Tibial nerve (tissue), 4 donors: ENCODE measurements around the gene ETFA. TPM values are rescaled to one million over a fixed set of nuclear protein-coding genes. Genes with fewer than 3 reads are reported as not detected.
"Not testable (repeated sequence)": the region's sequence is repeated elsewhere in the genome, so short reads cannot be mapped to it uniquely, and the experiment has no call there.

Experiments used
- DNase-seq, 2 donors: peaks; one replicate each; pipeline ENCODE4 v3.0.0-alpha.2; 2019; ENCODE audit warnings: low spot score in 2 of 2
- H3K27ac ChIP-seq, 4 donors: fragments of 200-600 bp; sonication (generic) in 3 of 4; one replicate each; pipeline ENCODE4 v1.5.1; 2017 to 2019; ENCODE audit warnings: mild to moderate bottlenecking in 1 of 4
- H3K27me3 ChIP-seq, 2 donors: fragments of 200-600 bp; sonication (generic) in 1 of 2; one replicate each; pipeline versions ENCODE4 v1.5.1 to v1.6.0; 2017 to 2019
- H3K36me3 ChIP-seq, 3 donors: fragments of 200-600 bp; sonication (generic); one replicate each; pipeline ENCODE4 v1.5.1; 2018 to 2019
- H3K4me1 ChIP-seq, 4 donors: fragments of 200-600 bp; sonication (generic) in 3 of 4; one replicate each; pipeline ENCODE4 v1.5.1; 2017 to 2019
- H3K4me3 ChIP-seq, 4 donors: fragments of 200-600 bp; sonication (generic) in 3 of 4; one replicate each; pipeline ENCODE4 v1.5.1; 2017 to 2019; ENCODE audit warnings: mild to moderate bottlenecking in 1 of 4, moderate library complexity in 1 of 4
- H3K9me3 ChIP-seq, 4 donors: fragments of 200-600 bp; sonication (generic) in 3 of 4; one replicate each; pipeline ENCODE4 v1.5.1; 2017 to 2019
- CTCF ChIP-seq, 5 experiments: fragments of 200-600 bp in 3 of 5; fragments of 450-650 bp in 2 of 5; sonication (generic) in 3 of 5; IDR thresholded peaks; one replicate each; pipeline ENCODE4 v1.5.1; 2016 to 2019; ENCODE audit warnings: antibody characterized with exemption in 5 of 5, mild to moderate bottlenecking in 3 of 5, moderate library complexity in 2 of 5
- EP300 ChIP-seq, 2 donors: sonication (generic); formaldehyde crosslinking; IDR thresholded peaks; one replicate each; pipeline ENCODE4 v1.6.1; 2017; ENCODE audit warnings: antibody characterized with exemption in 2 of 2, mild to moderate bottlenecking in 1 of 2
- POLR2A ChIP-seq, 2 donors: fragments of 450-650 bp; IDR thresholded peaks; one replicate each; pipeline ENCODE4 v1.6.1; 2017; ENCODE audit warnings: antibody characterized with exemption in 2 of 2, mild to moderate bottlenecking in 2 of 2, moderate library complexity in 2 of 2
- WGBS, 2 donors: methylation state at CpG; one replicate each; pipeline ENCODE4 v1.1.5; 2018; 5-methylcytosine and 5-hydroxymethylcytosine counted together
- total RNA-seq, 4 donors: library from RNA; depleted of rRNA; stranded (reverse); fragments of >200 nt; gene quantifications; one replicate each; pipeline ENCODE4 v1.1.0, GENCODE V29; 2016

The ETFA gene
- total RNA-seq, 4 donors from 2014 or later = 59.2 to 96.9 (median 75.5) TPM

GRCh38 chr15:76299786-76300185 is 11.5 kb downstream of the ETFA start:
- Histone ChIP-seq H3K36me3 (no peaks in the 10 kb centered on the region), H3K27me3 (no peaks in the 10 kb centered on the region), H3K4me3 (no peak overlapping the region), H3K4me1 (peaks cover 0 to 17% (median 0%) of the 10 kb centered on the region in 4 donors), H3K9me3 (no peaks in the 10 kb centered on the region), H3K27ac (no peak overlapping the region)
- WGBS, 2 donors = 85 to 89% methylated on average over 1 of the region's 1 CpG
- DNase-seq = no peak
- TF ChIP-seq CTCF (IDR thresholded peaks at IDR 0.05) = no peak
- no peak for TF ChIP-seq EP300 (IDR thresholded peaks at IDR 0.05)
- no peak for TF ChIP-seq POLR2A (IDR thresholded peaks at IDR 0.05)

GRCh38 chr15:76298986-76299385 is 12.3 kb downstream of the ETFA start:
- 79 to 82% methylated on average over 3 of the region's 3 CpGs for WGBS, 2 donors
- Histone ChIP-seq H3K4me3 (no peak overlapping the region), H3K4me1 (peaks cover 0 to 17% (median 0%) of the 10 kb centered on the region in 4 donors), H3K27ac (no peak overlapping the region), H3K27me3 (no peaks in the 10 kb centered on the region), H3K9me3 (no peaks in the 10 kb centered on the region), H3K36me3 (no peaks in the 10 kb centered on the region)
- no peak for DNase-seq
- no peak for TF ChIP-seq EP300 (IDR thresholded peaks at IDR 0.05)
- no peak for TF ChIP-seq POLR2A (IDR thresholded peaks at IDR 0.05)
- TF ChIP-seq CTCF (IDR thresholded peaks at IDR 0.05) = no peak

- H3K27ac ChIP-seq = not testable (repeated sequence)
- WGBS, 2 donors = 94 to 96% methylated on average over 4 of the region's 4 CpGs
Measured at GRCh38 chr15:76297951-76298350, 13.3 kb downstream of the ETFA start.

GRCh38 chr15:76296849-76297248 is 14.4 kb downstream of the ETFA start:
- TF ChIP-seq EP300 (IDR thresholded peaks at IDR 0.05) (no peak), CTCF (IDR thresholded peaks at IDR 0.05) (no peak), POLR2A (IDR thresholded peaks at IDR 0.05) (no peak)
- Histone ChIP-seq H3K9me3 (no peaks in the 10 kb centered on the region), H3K27me3 (no peaks in the 10 kb centered on the region), H3K4me3 (no peak overlapping the region), H3K27ac (no peak overlapping the region), H3K36me3 (no peaks in the 10 kb centered on the region), H3K4me1 (peaks cover 0 to 28% (median 0%) of the 10 kb centered on the region in 4 donors)
- WGBS, 2 donors = 98% methylated on average over 1 of the region's 1 CpG
- DNase-seq = no peak

More at GRCh38 chr15:76297951-76298350, 13.3 kb downstream of the ETFA start:
- not testable (repeated sequence) for H3K36me3 ChIP-seq, H3K9me3 ChIP-seq, H3K27me3 ChIP-seq, DNase-seq, H3K4me3 ChIP-seq
- peaks cover 0 to 23% (median 0%) of the 10 kb centered on the region in 4 donors for H3K4me1 ChIP-seq

GRCh38 chr15:76294463-76294862 is 16.8 kb downstream of the ETFA start:
- H3K4me1 ChIP-seq = peaks cover 0 to 19% (median 0%) of the 10 kb centered on the region in 4 donors
- 80 to 85% methylated on average over 1 of the region's 1 CpG for WGBS, 2 donors
- not testable (repeated sequence) for H3K27me3 ChIP-seq, H3K36me3 ChIP-seq, H3K27ac ChIP-seq, H3K9me3 ChIP-seq, DNase-seq, H3K4me3 ChIP-seq

GRCh38 chr15:76293361-76293760 is 17.9 kb downstream of the ETFA start:
- H3K27me3 ChIP-seq = no peaks in the 10 kb centered on the region
- peaks cover 0 to 16% (median 0%) of the 10 kb centered on the region in 4 donors for H3K4me1 ChIP-seq
- TF ChIP-seq POLR2A (IDR thresholded peaks at IDR 0.05) (no peak), EP300 (IDR thresholded peaks at IDR 0.05) (no peak), CTCF (IDR thresholded peaks at IDR 0.05) (no peak)
- DNase-seq = no peak
- H3K36me3 ChIP-seq = peaks cover 0 to 8% (median 0%) of the 10 kb centered on the region in 3 donors
- WGBS, 2 donors = 39 to 47% methylated on average over 1 of the region's 1 CpG
- H3K27ac ChIP-seq = no peak overlapping the region
- H3K9me3 ChIP-seq = no peaks in the 10 kb centered on the region
- no peak overlapping the region for H3K4me3 ChIP-seq
